Panc1 (cell line): ENCODE measurements around the gene KRT16.

ENCODE experiments used
- CTCF ChIP-seq: fragments of 450-650 bp; IDR thresholded peaks from 2 replicates; pipeline ENCODE4 v1.5.1; 2017; ENCODE audit warnings: mild to moderate bottlenecking
- POLR2AphosphoS5 ChIP-seq: IDR thresholded peaks from 2 replicates; pipeline ENCODE4 v1.6.1; 2012; ENCODE audit warnings: mild to moderate bottlenecking, low read depth, low read length, moderate library complexity
- REST ChIP-seq, 2 experiments: IDR thresholded peaks; 2 replicates each; pipeline ENCODE4 v1.6.1; 2011 to 2012; ENCODE audit warnings: low read depth in 2 of 2, control low read depth in 1 of 2, low read length in 1 of 2, mild to moderate bottlenecking in 1 of 2, moderate library complexity in 1 of 2; ENCODE audit not compliant: insufficient read depth in 1 of 2
- SIN3A ChIP-seq: IDR thresholded peaks from 2 replicates; pipeline ENCODE4 v1.6.1; 2012; ENCODE audit warnings: low read depth, mild to moderate bottlenecking, low read length, moderate library complexity, borderline replicate concordance; ENCODE audit not compliant: insufficient read depth
- TCF7L2 ChIP-seq: IDR thresholded peaks from 2 replicates; pipeline ENCODE4 v1.6.1; 2011; ENCODE audit warnings: mild to moderate bottlenecking, low read depth, low read length, inconsistent platforms

- TF ChIP-seq POLR2AphosphoS5 (no peak), CTCF (no peak), SIN3A (no peak), TCF7L2 (no peak; the same call in 1 of the 2 replicates), REST (IDR thresholded peaks at IDR 0.05; ENCODE audit: insufficient read depth in 1 of 2, low read depth in 2 of 2, low read length in 1 of 2) (no peak)
Observed at GRCh38 chr17:41635121-41636097, 22.8 kb upstream of the KRT16 start.
